ENCODE measurements around the gene PLEKHN1.
A peak's percentile ranks its signal among the peaks of the same experiment; 100 is the strongest.

Gene PLEKHN1

DNA sequence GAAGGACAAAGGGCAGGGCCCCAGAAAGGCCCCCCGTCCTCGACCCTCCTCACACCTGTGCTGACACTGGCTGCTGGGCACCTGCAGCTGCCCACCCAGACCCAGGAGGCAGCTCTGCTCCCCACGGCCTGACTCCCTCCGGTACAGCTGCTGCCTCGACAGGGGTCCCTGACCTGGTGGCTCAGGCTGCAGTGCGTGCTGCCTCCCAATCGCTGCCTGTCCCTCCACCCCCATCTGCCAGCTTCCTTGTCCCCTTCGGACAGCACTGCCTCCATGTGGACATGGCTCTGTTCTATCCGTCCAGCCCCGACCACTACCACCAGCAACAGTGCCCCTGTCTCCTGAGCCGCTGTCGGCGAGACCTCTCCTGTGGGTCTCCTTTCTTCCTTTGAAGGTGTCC, 11.4 kb upstream of the PLEKHN1 start:
- TF ChIP-seq PAX5 (IDR thresholded peaks at IDR 0.05; ENCODE audit: insufficient read depth, low read length, severe bottlenecking) (no peak), POU2F2 (IDR thresholded peaks at IDR 0.05; ENCODE audit: low read depth, low read length) (no peak), SPI1 (IDR thresholded peaks at IDR 0.05; ENCODE audit: low read depth, low read length) (no peak), POLR2AphosphoS5 (IDR thresholded peaks at IDR 0.05; ENCODE audit: low read depth, low read length) (no peak), POLR2A (IDR thresholded peaks at IDR 0.05; ENCODE audit: low read depth, low read length) (no peak), TAF1 (IDR thresholded peaks at IDR 0.05; ENCODE audit: low read depth, low read length) (no peak)
- no peak for FAIRE-seq
- no peak for DNase-seq (ENCODE audit: insufficient read length, low spot score)

DNA sequence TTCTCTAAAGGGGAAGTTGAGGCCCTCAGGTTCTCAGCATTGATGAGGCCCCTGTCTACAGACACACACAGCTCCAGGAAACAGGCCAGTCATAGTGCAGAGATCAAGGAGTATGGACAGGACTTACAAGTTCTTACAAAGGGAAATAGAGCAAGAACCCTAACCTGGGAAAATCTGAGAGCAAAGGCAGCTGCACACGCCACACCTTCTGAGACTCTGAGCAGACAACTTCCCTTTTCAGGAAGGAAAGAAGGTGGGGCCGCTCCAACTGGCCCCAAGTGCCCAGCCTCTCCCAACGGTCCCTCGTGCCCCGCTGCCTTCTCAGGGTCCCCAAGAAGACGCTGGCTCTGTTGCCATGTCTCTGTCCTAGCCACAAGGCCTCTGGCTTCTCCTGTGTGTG, 10.8 kb upstream of the PLEKHN1 start:
- TF ChIP-seq POLR2AphosphoS5 (IDR thresholded peaks at IDR 0.05; ENCODE audit: low read depth, low read length) (no peak), PAX5 (IDR thresholded peaks at IDR 0.05; ENCODE audit: insufficient read depth, low read length, severe bottlenecking) (no peak), POU2F2 (IDR thresholded peaks at IDR 0.05; ENCODE audit: low read depth, low read length) (no peak), SPI1 (IDR thresholded peaks at IDR 0.05; ENCODE audit: low read depth, low read length) (no peak), POLR2A (IDR thresholded peaks at IDR 0.05; ENCODE audit: low read depth, low read length) (no peak)
- FAIRE-seq (no peak), DNase-seq (ENCODE audit: insufficient read length, low spot score) (no peak)

- no peak for TF ChIP-seq POLR2A (IDR thresholded peaks at IDR 0.05; ENCODE audit: low read depth, low read length)
- TF ChIP-seq SPI1 (IDR thresholded peaks at IDR 0.05; ENCODE audit: low read depth, low read length), result no peak
- no peak for TF ChIP-seq POLR2AphosphoS5 (IDR thresholded peaks at IDR 0.05; ENCODE audit: low read depth, low read length)
- no peak for TF ChIP-seq TAF1 (IDR thresholded peaks at IDR 0.05; ENCODE audit: low read depth, low read length)
- no peak for TF ChIP-seq PAX5 (IDR thresholded peaks at IDR 0.05; ENCODE audit: insufficient read depth, low read length, severe bottlenecking)
- TF ChIP-seq POU2F2 (IDR thresholded peaks at IDR 0.05; ENCODE audit: low read depth, low read length), result no peak
- DNase-seq (ENCODE audit: insufficient read length, low spot score), result no peak
- FAIRE-seq, result no peak
Observed at GRCh38 chr1:956636-957035, 9.6 kb upstream of the PLEKHN1 start.

- FAIRE-seq (peak; percentile 98), DNase-seq (ENCODE audit: insufficient read length, low spot score) (peak; percentile 97)
- TF ChIP-seq SPI1 (IDR thresholded peaks at IDR 0.05; ENCODE audit: low read depth, low read length) (no peak), POLR2A (IDR thresholded peaks at IDR 0.05; ENCODE audit: low read depth, low read length) (peak; percentile 80), POU2F2 (IDR thresholded peaks at IDR 0.05; ENCODE audit: low read depth, low read length) (no peak), PAX5 (IDR thresholded peaks at IDR 0.05; ENCODE audit: insufficient read depth, low read length, severe bottlenecking) (no peak), POLR2AphosphoS5 (IDR thresholded peaks at IDR 0.05; ENCODE audit: low read depth, low read length) (peak; percentile 69), TAF1 (IDR thresholded peaks at IDR 0.05; ENCODE audit: low read depth, low read length) (peak; percentile 92)
Observed at GRCh38 chr1:958823-959730, 7.2 kb upstream of the PLEKHN1 start, which contains the start of gene NOC2L. Gene NOC2L (minus strand): TSS chr1:959256. CDS start chr1:959240, 16 bp downstream.

- FAIRE-seq, result no peak
- no peak for DNase-seq (ENCODE audit: insufficient read length, low spot score)
- TF ChIP-seq SPI1 (IDR thresholded peaks at IDR 0.05; ENCODE audit: low read depth, low read length), result no peak
- TF ChIP-seq TAF1 (IDR thresholded peaks at IDR 0.05; ENCODE audit: low read depth, low read length), result no peak
- no peak for TF ChIP-seq POU2F2 (IDR thresholded peaks at IDR 0.05; ENCODE audit: low read depth, low read length)
- no peak for TF ChIP-seq PAX5 (IDR thresholded peaks at IDR 0.05; ENCODE audit: insufficient read depth, low read length, severe bottlenecking)
- TF ChIP-seq POLR2AphosphoS5 (IDR thresholded peaks at IDR 0.05; ENCODE audit: low read depth, low read length), result no peak
- TF ChIP-seq POLR2A (IDR thresholded peaks at IDR 0.05; ENCODE audit: low read depth, low read length), result no peak
Observed at GRCh38 chr1:959731-960362, 6.4 kb upstream of the PLEKHN1 start.

- TF ChIP-seq PAX5 (IDR thresholded peaks at IDR 0.05; ENCODE audit: insufficient read depth, low read length, severe bottlenecking), result no peak
- TF ChIP-seq POLR2A (IDR thresholded peaks at IDR 0.05; ENCODE audit: low read depth, low read length), result no peak
- no peak for TF ChIP-seq SPI1 (IDR thresholded peaks at IDR 0.05; ENCODE audit: low read depth, low read length)
- TF ChIP-seq POLR2AphosphoS5 (IDR thresholded peaks at IDR 0.05; ENCODE audit: low read depth, low read length), result no peak
- no peak for TF ChIP-seq POU2F2 (IDR thresholded peaks at IDR 0.05; ENCODE audit: low read depth, low read length)
- TF ChIP-seq TAF1 (IDR thresholded peaks at IDR 0.05; ENCODE audit: low read depth, low read length), result no peak
- FAIRE-seq (peak; percentile 79), DNase-seq (ENCODE audit: insufficient read length, low spot score) (peak; percentile 97)
Observed at GRCh38 chr1:960363-961131, 5.7 kb upstream of the PLEKHN1 start, which contains the start of gene KLHL17. Gene KLHL17 (plus strand): TSS chr1:960584. CDS start chr1:960694, 110 bp downstream.

DNA sequence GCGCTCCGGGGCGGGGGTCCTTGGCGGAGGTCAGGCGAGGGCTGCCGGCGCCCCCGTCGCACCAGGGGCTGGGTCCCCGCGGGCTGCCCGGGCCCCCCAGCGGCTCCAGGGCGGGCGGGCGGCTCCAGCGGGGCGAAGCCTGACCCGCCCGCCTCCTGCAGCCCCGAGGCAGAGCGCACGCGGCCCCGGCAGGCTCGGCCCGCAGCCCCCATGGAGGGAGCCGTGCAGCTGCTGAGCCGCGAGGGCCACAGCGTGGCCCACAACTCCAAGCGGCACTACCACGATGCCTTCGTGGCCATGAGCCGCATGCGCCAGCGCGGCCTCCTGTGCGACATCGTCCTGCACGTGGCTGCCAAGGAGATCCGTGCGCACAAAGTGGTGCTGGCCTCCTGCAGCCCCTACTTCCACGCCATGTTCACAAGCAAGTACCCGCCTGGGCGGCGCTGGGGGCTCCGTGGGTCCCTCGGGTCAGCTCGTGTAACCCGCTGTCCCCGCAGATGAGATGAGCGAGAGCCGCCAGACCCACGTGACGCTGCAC, 5.1 kb upstream of the PLEKHN1 start:
- FAIRE-seq, result peak; percentile 47
- DNase-seq (ENCODE audit: insufficient read length, low spot score), result no peak
- no peak for TF ChIP-seq SPI1 (IDR thresholded peaks at IDR 0.05; ENCODE audit: low read depth, low read length)
- no peak for TF ChIP-seq TAF1 (IDR thresholded peaks at IDR 0.05; ENCODE audit: low read depth, low read length)
- no peak for TF ChIP-seq POU2F2 (IDR thresholded peaks at IDR 0.05; ENCODE audit: low read depth, low read length)
- no peak for TF ChIP-seq POLR2A (IDR thresholded peaks at IDR 0.05; ENCODE audit: low read depth, low read length)
- no peak for TF ChIP-seq PAX5 (IDR thresholded peaks at IDR 0.05; ENCODE audit: insufficient read depth, low read length, severe bottlenecking)
- no peak for TF ChIP-seq POLR2AphosphoS5 (IDR thresholded peaks at IDR 0.05; ENCODE audit: low read depth, low read length)
